HCT116 (cell line): ENCODE data around the gene SYCE3. TPM values are rescaled to one million over a fixed set of nuclear protein-coding genes. Genes with fewer than 3 reads are reported as not detected.

ENCODE experiments used
- ATAC-seq: fragments of 200-7000 bp; cut with Tn5 transposase; 2 replicates; pipeline ENCODE4 v1.9.1; 2020; ENCODE audit warnings: mild to moderate bottlenecking, moderate library complexity
- BruUV-seq: library from RNA; stranded (reverse); fragments of 400-500 nt; replicated peaks from 2 replicates; lab custom pipeline; 2021; lab: Mats Ljungman, UMichigan
- CTCF ChIA-PET: fragments of 300-600 bp; sonication (Branson Sonifier 250); formaldehyde crosslinking; loops from one replicate; lab custom pipeline; 2021; ENCODE audit warnings: antibody characterized with exemption; lab: Charles Lee
- POLR2A ChIA-PET: fragments of 300-600, 350-600 bp; sonication (Branson Sonifier 250); formaldehyde crosslinking; loops from one replicate; lab custom pipeline; 2021; ENCODE audit warnings: antibody characterized with exemption; lab: Charles Lee
- RAD21 ChIA-PET, 2 experiments: fragments of 300-600 bp; sonication (Branson Sonifier 250); formaldehyde crosslinking; loops; one replicate each; lab custom pipeline; 2023; ENCODE audit warnings: low total read pairs in 2 of 2; ENCODE audit not compliant: uncharacterized antibody in 2 of 2, unreplicated experiment in 2 of 2, low non-redundant PET in 1 of 2; lab: Charles Lee
- DNase-seq: peaks from one replicate; pipeline ENCODE4 v3.0.0-alpha.2; 2010; ENCODE audit warnings: low read depth, low spot score
- H2AFZ ChIP-seq: fragments of 200-600 bp; shearing (Covaris generic), sonication (generic); 2 replicates; pipeline ENCODE4 v1.6.1; 2017; ENCODE audit warnings: low read depth, mixed run types, mixed read lengths, antibody characterized with exemption, low read length; ENCODE audit not compliant: poor library complexity, severe bottlenecking
- H3K27ac ChIP-seq: 2 replicates; pipeline ENCODE4 v1.5.1; 2012; ENCODE audit warnings: low read depth, low read length
- H3K27me3 ChIP-seq: fragments of 200-600 bp; sonication (generic); 2 replicates; pipeline ENCODE4 v1.6.1; 2016; ENCODE audit warnings: mixed run types, low read length, mixed read lengths; ENCODE audit not compliant: insufficient read depth
- H3K36me3 ChIP-seq, 2 experiments: fragments of 200-500 bp in 1 of 2; fragments of 200-600 bp in 1 of 2; sonication (Bioruptor generic) in 1 of 2; sonication (generic) in 1 of 2; 2 replicates each; pipeline versions ENCODE4 v1.5.1 to v1.6.1; 2014 to 2016; ENCODE audit warnings: low read length in 2 of 2, inconsistent platforms in 1 of 2, mixed read lengths in 1 of 2, mixed run types in 1 of 2; ENCODE audit not compliant: insufficient read depth in 2 of 2, control insufficient read depth in 1 of 2
- H3K4me1 ChIP-seq, 2 experiments: fragments of 200-600 bp in 1 of 2; sonication (generic) in 1 of 2; 2 replicates each; pipeline versions ENCODE4 v1.5.1 to v1.6.1; 2012 to 2017; ENCODE audit warnings: low read length in 2 of 2, inconsistent platforms in 1 of 2, mild to moderate bottlenecking in 1 of 2, mixed read lengths in 1 of 2, mixed run types in 1 of 2, moderate library complexity in 1 of 2; ENCODE audit not compliant: insufficient read depth in 2 of 2, control insufficient read depth in 1 of 2
- H3K4me2 ChIP-seq: fragments of 200-600 bp; sonication (generic); 2 replicates; pipeline ENCODE4 v1.6.1; 2017; ENCODE audit warnings: mixed run types, low read length, mixed read lengths
- H3K4me3 ChIP-seq, 2 experiments: fragments of 200-600 bp in 1 of 2; sonication (generic) in 1 of 2; replicated peaks in 1 of 2; 2 replicates each; pipeline ENCODE4 v1.5.1; 2011 to 2016; ENCODE audit warnings: low read length in 2 of 2, control low read depth in 1 of 2, low read depth in 1 of 2, mild to moderate bottlenecking in 1 of 2, mixed read lengths in 1 of 2, mixed run types in 1 of 2
- H3K79me2 ChIP-seq: fragments of 200-600 bp; sonication (generic); 2 replicates; pipeline ENCODE4 v1.6.1; 2017; ENCODE audit warnings: mild to moderate bottlenecking, mixed run types, low read length, moderate library complexity, mixed read lengths; ENCODE audit not compliant: insufficient read depth
- H3K9ac ChIP-seq: fragments of 200-600 bp; sonication (generic); 2 replicates; pipeline ENCODE4 v1.6.1; 2016; ENCODE audit warnings: low read length, mixed read lengths
- H3K9me2 ChIP-seq: fragments of 200-600 bp; sonication (generic), shearing (Covaris generic); 2 replicates; pipeline ENCODE4 v1.6.1; 2017; ENCODE audit warnings: mixed run types, mild to moderate bottlenecking, moderate library complexity; ENCODE audit not compliant: insufficient read depth
- H3K9me3 ChIP-seq, 2 experiments: fragments of 200-500 bp in 1 of 2; fragments of 200-600 bp in 1 of 2; sonication (Bioruptor generic) in 1 of 2; sonication (generic) in 1 of 2; 2 replicates each; pipeline ENCODE4 v1.6.1; 2014 to 2017; ENCODE audit warnings: low read length in 2 of 2, mixed read lengths in 2 of 2, inconsistent platforms in 1 of 2, low read depth in 1 of 2, mild to moderate bottlenecking in 1 of 2, mixed run types in 1 of 2, moderate library complexity in 1 of 2; ENCODE audit not compliant: control insufficient read depth in 1 of 2, insufficient read depth in 1 of 2
- H4K20me1 ChIP-seq: fragments of 200-600 bp; sonication (generic), shearing (Covaris generic); 2 replicates; pipeline ENCODE4 v1.6.1; 2017; ENCODE audit warnings: mixed run types, mild to moderate bottlenecking, moderate library complexity; ENCODE audit not compliant: insufficient read depth
- CBX3 ChIP-seq: IDR thresholded peaks from 2 replicates; pipeline ENCODE4 v1.6.1; 2012; ENCODE audit warnings: low read depth
- ELF1 ChIP-seq: IDR thresholded peaks from 2 replicates; pipeline ENCODE4 v1.6.1; 2012; ENCODE audit warnings: low read depth, borderline replicate concordance
- JUND ChIP-seq: IDR thresholded peaks from 2 replicates; pipeline ENCODE4 v1.6.1; 2012
- MAX ChIP-seq: IDR thresholded peaks from 2 replicates; pipeline ENCODE4 v1.6.1; 2012
- RAD21 ChIP-seq: IDR thresholded peaks from 2 replicates; pipeline ENCODE4 v1.6.1; 2012; ENCODE audit warnings: low read depth, mild to moderate bottlenecking
- REST ChIP-seq: IDR thresholded peaks from 2 replicates; pipeline ENCODE4 v1.6.1; 2012; ENCODE audit warnings: low read depth
- SIN3A ChIP-seq: IDR thresholded peaks from 2 replicates; pipeline ENCODE4 v1.6.1; 2012; ENCODE audit warnings: low read depth
- SRF ChIP-seq: IDR thresholded peaks from 2 replicates; pipeline ENCODE4 v1.6.1; 2012; ENCODE audit warnings: low read depth
- TCF7L2 ChIP-seq: IDR thresholded peaks from 2 replicates; pipeline ENCODE4 v1.7.0; 2011; ENCODE audit warnings: borderline replicate concordance, inconsistent platforms; ENCODE audit not compliant: insufficient read depth, insufficient read length; ENCODE audit errors: extremely low read depth
- ZFX ChIP-seq: fragments of 450-650 bp; IDR thresholded peaks from 2 replicates; pipeline ENCODE4 v1.6.1; 2017
- intact Hi-C: fragments of 100-400 bp; cut with micrococcal nuclease; formaldehyde crosslinking; loops from 2 replicates; pipeline ENCODE4 v1.10.0; 2022
- total RNA-seq: library from RNA; stranded (reverse); gene quantifications from one replicate; pipeline ENCODE4 v1.2.1, GENCODE V29; 2021; ENCODE audit not compliant: unreplicated experiment
- TF ChIP-seq, protein P1 (sequence below): IDR thresholded peaks from 2 replicates; pipeline ENCODE4 v1.6.1; 2012

SYCE3 gene
- total RNA-seq, 1 experiment from 2014 or later = not detected

- H4K20me1 ChIP-seq = no peaks in the 10 kb centered on the region
- peaks cover 19 to 28% of the 10 kb centered on the region in 2 experiments for H3K4me1 ChIP-seq
- no peak for TF ChIP-seq JUND
- TF ChIP-seq RAD21 = no peak
- TF ChIP-seq TCF7L2 = no peak
- no peak for TF ChIP-seq ZFX
- TF ChIP-seq MAX = no peak
- TF ChIP-seq, protein P1, sequence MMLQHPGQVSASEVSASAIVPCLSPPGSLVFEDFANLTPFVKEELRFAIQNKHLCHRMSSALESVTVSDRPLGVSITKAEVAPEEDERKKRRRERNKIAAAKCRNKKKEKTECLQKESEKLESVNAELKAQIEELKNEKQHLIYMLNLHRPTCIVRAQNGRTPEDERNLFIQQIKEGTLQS = no peak
- TF ChIP-seq SIN3A = no peak
- no peak for TF ChIP-seq SRF
- TF ChIP-seq ELF1 = no peak
- H3K79me2 ChIP-seq = no peaks in the 10 kb centered on the region
- no peaks in the 10 kb centered on the region for H3K9me3 ChIP-seq
- H3K9ac ChIP-seq = no peak overlapping the region
- H3K4me3 ChIP-seq = no peak overlapping the region
- RAD21 ChIA-PET = no interaction called here
- POLR2A ChIA-PET = no interaction called here
- ATAC-seq (no peak), DNase-seq (no peak)
- no peak overlapping the region for H3K27ac ChIP-seq
- CTCF ChIA-PET = interaction anchor here (1.6 kb wide), 1 partner anchor 86 kb away, joined by 3 read pairs; the partner anchor contains the start of gene SCO2
- no peaks in the 10 kb centered on the region for H3K9me2 ChIP-seq
- H2AFZ ChIP-seq = no peak overlapping the region
- H3K36me3 ChIP-seq = no peaks in the 10 kb centered on the region
- 0 out of 2 replicates have a peak overlapping the region, but pooled peaks have one; percentile 62 for H3K4me2 ChIP-seq
- no peaks in the 10 kb centered on the region for H3K27me3 ChIP-seq
- BruUV-seq = no TSS peak
- intact Hi-C loops = loop anchor here (2.0 kb wide), 1 partner anchor 29 kb away; the partner anchor contains the start of gene CHKB
Measured at GRCh38 chr22:50612168-50612527, 49.4 kb upstream of the SYCE3 start.

GRCh38 chr22:50611341-50612060 is 48.8 kb upstream of the SYCE3 start:
- no peak overlapping the region for H3K4me2 ChIP-seq
- no peaks in the 10 kb centered on the region for H4K20me1 ChIP-seq
- ATAC-seq (no peak), DNase-seq (no peak)
- no peak overlapping the region for H3K27ac ChIP-seq
- POLR2A ChIA-PET = no interaction called here
- no peak overlapping the region for H3K9ac ChIP-seq
- H3K79me2 ChIP-seq = no peaks in the 10 kb centered on the region
- intact Hi-C loops = loop anchor here (2.0 kb wide), 1 partner anchor 29 kb away; the partner anchor contains the start of gene CHKB
- H3K4me3 ChIP-seq = no peak overlapping the region
- TF ChIP-seq, protein P1 = no peak
- TF ChIP-seq REST = no peak
- no peak for TF ChIP-seq CBX3
- TF ChIP-seq TCF7L2 = no peak
- TF ChIP-seq, all 23 proteins: peak for 0
- ChIA-PET RAD21 (no interaction called here), CTCF (no interaction called here)
- Histone ChIP-seq H3K36me3 (no peaks in the 10 kb centered on the region), H3K9me3 (no peaks in the 10 kb centered on the region), H3K9me2 (no peaks in the 10 kb centered on the region), H2AFZ (no peak overlapping the region), H3K4me1 (peaks cover 19 to 28% of the 10 kb centered on the region in 2 experiments), H3K27me3 (no peaks in the 10 kb centered on the region)
- BruUV-seq = no TSS peak
